Ovary (tissue), 9 donors: Measurements from ENCODE around the gene BHLHA15. TPM values are rescaled to one million over a fixed set of nuclear protein-coding genes. Genes with fewer than 3 reads are reported as not detected.

Source experiments
- DNase-seq, 5 donors: peaks; one replicate each; pipeline ENCODE4 v3.0.0-alpha.2; 2019 to 2020
- H3K27ac ChIP-seq, 2 donors: fragments of 200-600 bp; one replicate each; pipeline versions ENCODE4 v1.5.1 to v1.8.0; 2019 to 2022
- H3K27me3 ChIP-seq: fragments of 200-600 bp; one replicate; pipeline ENCODE4 v1.8.0; 2022
- H3K36me3 ChIP-seq: fragments of 200-600 bp; sonication (generic); one replicate; pipeline ENCODE4 v1.5.1; 2019
- H3K4me1 ChIP-seq: one replicate; pipeline ENCODE4 v1.8.1; 2013; ENCODE audit warnings: mild to moderate bottlenecking, moderate library complexity; ENCODE audit not compliant: insufficient read depth
- H3K4me3 ChIP-seq: fragments of 200-600 bp; sonication (generic); one replicate; pipeline ENCODE4 v1.5.1; 2017
- H3K9me3 ChIP-seq, 2 donors: fragments of 200-600 bp in 1 of 2; sonication (generic) in 1 of 2; one replicate each; pipeline versions ENCODE4 v1.5.1 to v1.8.1; 2013 to 2019; ENCODE audit warnings: mild to moderate bottlenecking in 1 of 2, moderate library complexity in 1 of 2
- CTCF ChIP-seq, 3 donors: fragments of 450-650 bp in 2 of 3; fragments of 200-600 bp in 1 of 3; IDR thresholded peaks; one replicate each; pipeline versions ENCODE4 v1.5.1 to v1.8.0; 2016 to 2022; ENCODE audit warnings: antibody characterized with exemption in 3 of 3, mild to moderate bottlenecking in 1 of 3
- EP300 ChIP-seq: sonication (generic); formaldehyde crosslinking; IDR thresholded peaks from one replicate; pipeline ENCODE4 v1.6.1; 2017; ENCODE audit warnings: antibody characterized with exemption
- POLR2A ChIP-seq: fragments of 450-650 bp; IDR thresholded peaks from one replicate; pipeline ENCODE4 v1.6.1; 2017; ENCODE audit warnings: antibody characterized with exemption, mild to moderate bottlenecking, moderate library complexity
- WGBS, 3 donors: extraction: QIAGEN DNeasy Blood & Tissue Kit in 1 of 3; methylation state at CpG; one replicate each; pipeline versions ENCODE4 v1.1.5 to v1.1.7; 2013 to 2017; 5-methylcytosine and 5-hydroxymethylcytosine counted together
- intact Hi-C, 4 donors: fragments of 100-400 bp; cut with DNase I; formaldehyde crosslinking; loops; one replicate each; pipeline versions ENCODE4 v1.11.0 to v1.15.1; 2022 to 2023
- polyA plus RNA-seq, 2 donors: library from polyadenylated mRNA; stranded (reverse); fragments of 200-250 nt in 1 of 2; fragments of 350-450 nt in 1 of 2; fragmentation: Illumina TruSeq in 1 of 2; extraction: RNeasy Lipid Tissue Mini Kit (QIAGEN cat#74804) in 1 of 2; gene quantifications; one replicate each; pipeline ENCODE4 v1.2.3, GENCODE V29; 2013 to 2014
- total RNA-seq, 7 donors: library from RNA; depleted of rRNA in 2 of 7; stranded (reverse); fragments of >200 nt in 2 of 7; fragmentation: NEBNext Ultra II Directional in 3 of 7; extraction: Animal tissue kit (Norgen Biotek cat#: 25700) in 3 of 7; gene quantifications; one replicate each; pipeline versions ENCODE4 v1.1.0 to v1.2.4, GENCODE V29; 2016 to 2023
- donor health status: DM: no; HTN: no; CAD: no; lungs with moderate emphysema.
- donor health status: DM: no; HTN: no; CAD: no.
- donor health status: Bipolar disorder and iron deficiency.
- donor health status: DM: yes; HTN: yes; CAD: no.
- donor health status: DM: no; HTN: no; CAD: no.
- donor health status: DM: yes; HTN: yes; CAD: no.

Gene BHLHA15
- total and polyA plus RNA-seq, 9 donors: 0.34 to 0.54 TPM; not detected in 7

DNA sequence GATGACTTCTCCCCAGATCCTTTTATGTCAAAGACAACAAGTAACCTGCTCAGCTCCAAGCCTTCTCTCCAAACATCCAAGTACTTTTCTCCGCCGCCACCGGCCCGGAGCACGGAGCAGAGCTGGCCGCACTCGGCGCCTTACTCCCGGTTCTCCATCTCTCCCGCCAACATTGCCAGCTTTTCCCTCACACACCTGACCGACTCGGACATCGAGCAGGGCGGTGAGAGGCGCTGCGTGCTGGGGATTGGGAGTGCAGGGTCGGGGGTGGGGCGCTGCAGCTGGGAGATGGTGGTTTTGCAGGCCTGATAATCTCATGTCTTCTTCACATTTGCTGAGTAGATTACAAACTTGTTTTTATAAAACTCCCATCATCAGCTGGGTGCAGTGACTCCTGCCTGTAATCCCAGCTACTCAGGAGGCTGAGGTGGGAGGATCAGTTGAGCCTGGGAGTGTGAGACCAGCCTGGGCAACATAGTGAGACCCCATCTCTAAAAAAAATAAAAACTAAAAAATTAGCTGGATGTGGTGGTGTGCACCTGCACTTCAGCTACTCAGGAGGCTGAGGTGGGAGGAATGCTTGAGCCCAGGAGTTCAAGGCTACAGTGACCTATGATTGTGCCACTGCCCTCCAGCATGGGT is 7.2 kb upstream of the BHLHA15 start:
- Histone ChIP-seq H3K4me3 (no peak overlapping the region), H3K4me1 (no peaks in the 10 kb centered on the region), H3K36me3 (no peaks in the 10 kb centered on the region), H3K27me3 (no peaks in the 10 kb centered on the region), H3K27ac (no peak overlapping the region), H3K9me3 (no peaks in the 10 kb centered on the region)
- TF ChIP-seq CTCF (IDR thresholded peaks at IDR 0.05): no peak
- TF ChIP-seq POLR2A: no peak
- no peak for TF ChIP-seq EP300
- DNase-seq: no peak
- WGBS, 3 donors: 96% methylated on average over 18 of the region's 18 CpGs
- intact Hi-C loops: no loop called here

DNA sequence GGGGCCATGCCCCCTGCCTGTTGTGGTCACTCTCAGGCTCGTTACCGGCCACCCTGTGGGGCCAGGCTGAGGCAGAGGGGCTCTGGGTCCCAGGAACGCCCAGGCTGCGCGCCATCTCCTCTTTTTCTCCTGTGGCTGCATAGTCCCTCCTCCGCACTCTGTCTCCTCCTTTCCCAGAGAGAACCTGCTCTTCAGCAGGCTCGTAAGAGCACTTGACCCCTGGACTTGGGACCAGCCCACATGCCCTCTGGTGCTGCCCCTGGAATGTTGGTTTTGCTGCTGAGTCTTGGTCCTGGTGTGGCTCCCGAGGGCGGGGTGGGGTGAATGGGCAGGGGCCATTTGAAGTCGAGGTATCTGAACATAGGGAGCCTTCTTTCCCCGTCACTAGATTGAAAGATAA is 6.6 kb upstream of the BHLHA15 start:
- DNase-seq: no peak
- no peaks in the 10 kb centered on the region for H3K4me1 ChIP-seq
- intact Hi-C loops: no loop called here
- TF ChIP-seq EP300 (no peak), CTCF (IDR thresholded peaks at IDR 0.05) (no peak), POLR2A (no peak)
- no peak overlapping the region for H3K4me3 ChIP-seq
- H3K27me3 ChIP-seq: no peaks in the 10 kb centered on the region
- no peaks in the 10 kb centered on the region for H3K36me3 ChIP-seq
- no peak overlapping the region for H3K27ac ChIP-seq
- WGBS, 3 donors: 90 to 92% (median 91%) methylated on average over 11 of the region's 11 CpGs
- no peaks in the 10 kb centered on the region for H3K9me3 ChIP-seq

- no peaks in the 10 kb centered on the region for H3K27me3 ChIP-seq
- no peaks in the 10 kb centered on the region for H3K36me3 ChIP-seq
- H3K4me1 ChIP-seq: no peaks in the 10 kb centered on the region
- DNase-seq: no peak
- no peak overlapping the region for H3K27ac ChIP-seq
- WGBS, 3 donors: 95 to 96% (median 95%) methylated on average over 47 of the region's 47 CpGs
- TF ChIP-seq EP300 (no peak), POLR2A (no peak), CTCF (IDR thresholded peaks at IDR 0.05) (no peak)
- no peaks in the 10 kb centered on the region for H3K9me3 ChIP-seq
- intact Hi-C loops: no loop called here
- H3K4me3 ChIP-seq: no peak overlapping the region
Observed at GRCh38 chr7:98205162-98205845, 5.9 kb upstream of the BHLHA15 start.

DNA sequence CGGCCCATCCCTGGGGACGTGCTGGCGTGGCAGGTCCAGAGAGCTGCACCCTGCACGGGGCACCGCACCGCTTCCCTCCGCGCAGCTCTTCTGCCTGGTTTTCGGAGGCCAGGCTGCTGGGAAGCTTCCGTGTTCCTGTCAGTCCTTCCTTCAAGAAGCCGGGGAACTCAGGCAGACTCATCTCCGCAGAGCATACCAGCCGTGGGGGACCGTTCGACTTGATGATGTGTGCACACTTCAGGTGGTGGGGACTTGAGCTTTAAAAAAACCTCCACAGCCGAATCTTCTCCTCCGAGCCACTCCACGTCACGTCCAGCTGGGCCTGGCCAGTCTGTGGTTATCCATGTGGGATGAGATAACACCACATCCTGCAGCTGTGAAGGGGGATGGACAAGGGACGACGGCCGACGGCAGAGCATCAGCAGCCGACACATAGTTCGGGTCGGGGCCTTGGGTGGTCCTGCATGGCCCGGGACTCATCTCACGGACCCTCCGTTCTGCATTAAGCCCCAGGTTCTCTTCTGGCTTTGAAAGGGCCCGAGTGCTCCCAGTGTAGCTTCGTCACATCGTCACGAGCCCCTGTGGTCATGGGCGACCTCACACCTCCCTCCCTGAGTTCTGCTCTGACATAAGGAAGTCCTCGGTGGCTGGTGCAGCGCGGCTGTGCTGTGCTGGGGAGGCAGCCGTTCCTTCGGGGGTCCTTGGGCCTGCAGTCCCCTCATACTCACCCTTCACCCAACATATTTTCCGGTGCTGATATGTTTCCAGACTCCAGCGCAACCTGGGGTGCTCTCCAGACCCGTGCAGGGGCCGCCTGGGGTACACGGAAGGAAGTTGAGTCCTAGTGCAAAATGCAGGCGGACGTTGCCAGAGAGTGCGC is 4.5 kb upstream of the BHLHA15 start:
- intact Hi-C loops: no loop called here
- 83 to 92% (median 84%) methylated on average over 47 of the region's 47 CpGs for WGBS, 3 donors
- Histone ChIP-seq H3K27ac (no peak overlapping the region), H3K9me3 (no peaks in the 10 kb centered on the region), H3K27me3 (no peaks in the 10 kb centered on the region), H3K4me3 (no peak overlapping the region), H3K36me3 (no peaks in the 10 kb centered on the region), H3K4me1 (no peaks in the 10 kb centered on the region)
- DNase-seq: no peak
- TF ChIP-seq CTCF (IDR thresholded peaks at IDR 0.05): no peak
- no peak for TF ChIP-seq EP300
- TF ChIP-seq POLR2A: no peak
